ENCODE data around the gene HLA-F.

The HLA-F gene

GRCh38 chr6:29763491-29764289 lies 40.5 kb downstream of the HLA-F start:
- no peak for DNase-seq (ENCODE audit: low spot score)

- no peak for DNase-seq (ENCODE audit: low spot score)
These were observed 41.4 kb downstream of the HLA-F start for GRCh38 chr6:29764422-29765196.

GRCh38 chr6:29769336-29769735 lies 46.1 kb downstream of the HLA-F start:
- DNase-seq (ENCODE audit: low spot score), result no peak

- no peak for DNase-seq (ENCODE audit: low spot score)
These were observed 47.1 kb downstream of the HLA-F start for GRCh38 chr6:29770306-29770705.

GRCh38 chr6:29776684-29777083 lies 53.5 kb downstream of the HLA-F start:
- DNase-seq (ENCODE audit: low spot score), result no peak
